Measurements from ENCODE around the gene ARID1B.

- TF ChIP-seq CTCF (IDR thresholded peaks at IDR 0.05) (no peak), POLR2A (IDR thresholded peaks at IDR 0.05) (no peak)
These were observed 297.8 kb downstream of the ARID1B start for GRCh38 chr6:157074969-157075368.
